Measurements from ENCODE around the gene EFNA4. TPM values are rescaled to one million over a fixed set of nuclear protein-coding genes. Genes with fewer than 3 reads are reported as not detected.

The EFNA4 gene
- total RNA-seq, 6 donors from 2014 or later = 2.8 to 8.1 (median 7.0) TPM

- DNase-seq = no peak
- Histone ChIP-seq H3K27ac (no peak overlapping the region), H3K4me3 (no peak overlapping the region), H3K9me3 (no peaks in the 10 kb centered on the region), H3K4me1 (peaks cover 39 to 41% (median 40%) of the 10 kb centered on the region in 4 donors), H3K27me3 (peaks cover 8 to 40% (median 32%) of the 10 kb centered on the region in 4 donors), H3K36me3 (no peaks in the 10 kb centered on the region)
- 93 to 100% methylated on average over 3 of the region's 3 CpGs for WGBS, 2 donors
- no peak for TF ChIP-seq CTCF (IDR thresholded peaks at IDR 0.05)
- TF ChIP-seq POLR2AphosphoS5 (IDR thresholded peaks at IDR 0.05) = no peak
- TF ChIP-seq EP300 (IDR thresholded peaks at IDR 0.05) = no peak
- no peak for TF ChIP-seq POLR2A (IDR thresholded peaks at IDR 0.05)
- ATAC-seq (ENCODE audit: low FRiP score in 2 of 2) = no peak
Measured at GRCh38 chr1:155077346-155077745, 13.8 kb downstream of the EFNA4 start.

- no peaks in the 10 kb centered on the region for H3K9me3 ChIP-seq
- TF ChIP-seq POLR2AphosphoS5 (IDR thresholded peaks at IDR 0.05) (no peak), EP300 (IDR thresholded peaks at IDR 0.05) (no peak), CTCF (IDR thresholded peaks at IDR 0.05) (no peak), POLR2A (IDR thresholded peaks at IDR 0.05) (no peak)
- WGBS, 2 donors = 75 to 100% methylated on average over 1 to 4 of the region's 4 CpGs
- DNase-seq (no peak), ATAC-seq (ENCODE audit: low FRiP score in 2 of 2) (no peak)
- peak overlapping the region in 1 of 4 donors; percentile 52 for H3K4me3 ChIP-seq
- no peak overlapping the region for H3K27ac ChIP-seq
- peaks cover 9 to 46% (median 37%) of the 10 kb centered on the region in 4 donors for H3K27me3 ChIP-seq
- H3K36me3 ChIP-seq = no peaks in the 10 kb centered on the region
- peaks cover 45 to 46% (median 46%) of the 10 kb centered on the region in 4 donors for H3K4me1 ChIP-seq
Measured at GRCh38 chr1:155077758-155078445, 14.4 kb downstream of the EFNA4 start.

- peak within 1 kb of the TSS in 3 of 4 donors; percentile 39 to 52 (median 52) for H3K4me3 ChIP-seq
- TF ChIP-seq POLR2A (IDR thresholded peaks at IDR 0.05) = no peak
- H3K27me3 ChIP-seq = peaks cover 9 to 53% (median 43%) of the 10 kb centered on the region in 4 donors
- peak; percentile 64 to 89 for ATAC-seq (ENCODE audit: low FRiP score in 2 of 2)
- no peaks in the 10 kb centered on the region for H3K36me3 ChIP-seq
- H3K27ac ChIP-seq = no peak within 1 kb of the TSS
- peaks cover 45 to 52% (median 49%) of the 10 kb centered on the region in 4 donors for H3K4me1 ChIP-seq
- 4% methylated on average over 21 of the region's 59 CpGs; no CpG with 5 or more reads in 1 of the 2 donors for WGBS, 2 donors
- DNase-seq = peak; percentile 66 to 95
- no peaks in the 10 kb centered on the region for H3K9me3 ChIP-seq
Measured at GRCh38 chr1:155078469-155079209, 15.1 kb downstream of the EFNA4 start, which contains the start of gene EFNA3. EFNA3 (plus strand) TSS chr1:155078837; CDS start chr1:155078942, 105 bp downstream.

- no peaks in the 10 kb centered on the region for H3K36me3 ChIP-seq
- no peak for TF ChIP-seq EP300 (IDR thresholded peaks at IDR 0.05)
- TF ChIP-seq CTCF (IDR thresholded peaks at IDR 0.05) = no peak
- no peak for TF ChIP-seq POLR2A (IDR thresholded peaks at IDR 0.05)
- no peak for TF ChIP-seq POLR2AphosphoS5 (IDR thresholded peaks at IDR 0.05)
- no peak for ATAC-seq (ENCODE audit: low FRiP score in 2 of 2)
- no peak overlapping the region for H3K27ac ChIP-seq
- H3K4me1 ChIP-seq = peaks cover 46 to 55% (median 51%) of the 10 kb centered on the region in 4 donors
- peaks cover 9 to 58% (median 45%) of the 10 kb centered on the region in 4 donors for H3K27me3 ChIP-seq
- no peak for DNase-seq
- 6% methylated on average over 10 of the region's 10 CpGs; no CpG with 5 or more reads in 1 of the 2 donors for WGBS, 2 donors
- H3K4me3 ChIP-seq = peak overlapping the region in 3 of 4 donors; percentile 39 to 52 (median 52)
- H3K9me3 ChIP-seq = no peaks in the 10 kb centered on the region
Measured at GRCh38 chr1:155079210-155079486, 15.6 kb downstream of the EFNA4 start.
